RWPE1 (cell line): ENCODE data around the gene ADAMTS9.

Source experiments
- CTCF ChIA-PET: fragments of 350-600 bp; sonication (Branson Sonifier 250); formaldehyde crosslinking; extraction: SDS; loops from one replicate; lab custom pipeline; 2021; lab: Yijun Ruan, JAX
- POLR2A ChIA-PET: fragments of 400-600 bp; formaldehyde crosslinking; extraction: SDS; loops from one replicate; lab custom pipeline; 2020; ENCODE audit warnings: antibody characterized with exemption; ENCODE audit not compliant: low non-redundant PET; lab: Yijun Ruan, JAX
- DNase-seq: peaks from one replicate; pipeline ENCODE4 v3.0.0; 2012; ENCODE audit warnings: low spot score
- H3K27ac ChIP-seq: fragments of 450-650 bp; 2 replicates; pipeline ENCODE4 v1.5.1; 2017
- TF ChIP-seq, protein P1 (sequence below): fragments of 450-650 bp; conservative IDR thresholded peaks from 2 replicates; pipeline ENCODE4 v1.5.1; 2017; ENCODE audit warnings: low read depth, mild to moderate bottlenecking

Gene ADAMTS9

DNA sequence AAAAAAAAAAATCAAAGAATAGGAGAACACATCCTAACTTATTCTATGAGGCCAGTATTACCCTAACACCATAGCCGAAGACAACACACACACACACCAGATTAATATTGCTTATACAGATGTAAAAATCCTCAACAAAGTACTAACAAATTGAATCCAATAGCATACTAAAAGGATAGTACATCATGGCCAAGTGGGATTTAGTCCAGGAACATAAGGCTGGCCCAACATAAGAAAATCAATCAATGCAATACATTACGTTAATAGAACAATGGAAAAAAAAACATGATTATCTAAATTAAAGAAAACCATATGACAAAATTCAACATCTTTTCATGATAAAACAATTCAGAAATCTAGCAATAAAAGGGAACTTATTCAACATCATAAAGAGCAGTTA lies 79.1 kb downstream of the ADAMTS9 start:
- no peak for DNase-seq
- ChIA-PET CTCF (interaction anchor here (0.6 kb wide), 1 partner anchor 961 kb away, joined by 6 read pairs; no protein-coding TSS in a partner anchor), POLR2A (no interaction called here)
- TF ChIP-seq, protein P1, sequence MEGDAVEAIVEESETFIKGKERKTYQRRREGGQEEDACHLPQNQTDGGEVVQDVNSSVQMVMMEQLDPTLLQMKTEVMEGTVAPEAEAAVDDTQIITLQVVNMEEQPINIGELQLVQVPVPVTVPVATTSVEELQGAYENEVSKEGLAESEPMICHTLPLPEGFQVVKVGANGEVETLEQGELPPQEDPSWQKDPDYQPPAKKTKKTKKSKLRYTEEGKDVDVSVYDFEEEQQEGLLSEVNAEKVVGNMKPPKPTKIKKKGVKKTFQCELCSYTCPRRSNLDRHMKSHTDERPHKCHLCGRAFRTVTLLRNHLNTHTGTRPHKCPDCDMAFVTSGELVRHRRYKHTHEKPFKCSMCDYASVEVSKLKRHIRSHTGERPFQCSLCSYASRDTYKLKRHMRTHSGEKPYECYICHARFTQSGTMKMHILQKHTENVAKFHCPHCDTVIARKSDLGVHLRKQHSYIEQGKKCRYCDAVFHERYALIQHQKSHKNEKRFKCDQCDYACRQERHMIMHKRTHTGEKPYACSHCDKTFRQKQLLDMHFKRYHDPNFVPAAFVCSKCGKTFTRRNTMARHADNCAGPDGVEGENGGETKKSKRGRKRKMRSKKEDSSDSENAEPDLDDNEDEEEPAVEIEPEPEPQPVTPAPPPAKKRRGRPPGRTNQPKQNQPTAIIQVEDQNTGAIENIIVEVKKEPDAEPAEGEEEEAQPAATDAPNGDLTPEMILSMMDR: no peak
- H3K27ac ChIP-seq: no peak overlapping the region

DNA sequence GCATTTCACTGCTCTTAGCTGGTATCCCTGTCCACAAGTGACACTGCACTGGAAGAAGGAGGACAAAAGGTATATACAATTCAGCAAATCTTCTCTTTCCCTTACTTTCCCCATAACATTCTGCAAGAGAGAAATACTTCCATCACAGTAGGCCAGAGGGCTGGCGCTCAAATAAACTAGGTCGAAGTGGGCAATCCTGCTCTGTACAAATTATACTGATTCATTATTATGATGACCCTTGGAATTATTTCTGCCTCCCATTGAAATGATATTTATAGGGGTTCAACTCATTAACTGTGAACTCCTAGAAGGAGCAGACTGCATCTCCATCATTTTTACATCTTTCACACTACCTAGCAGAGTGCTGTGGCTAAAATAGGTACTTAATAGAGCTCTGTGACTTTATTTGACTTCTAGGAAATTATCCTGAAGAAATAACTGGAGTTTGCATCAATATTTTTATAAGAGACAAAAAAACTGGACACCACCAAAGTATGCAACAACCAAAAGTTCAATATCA lies 80.7 kb downstream of the ADAMTS9 start:
- no peak for DNase-seq
- ChIA-PET CTCF (no interaction called here), POLR2A (no interaction called here)
- TF ChIP-seq, protein P1: no peak
- H3K27ac ChIP-seq: no peak overlapping the region

DNA sequence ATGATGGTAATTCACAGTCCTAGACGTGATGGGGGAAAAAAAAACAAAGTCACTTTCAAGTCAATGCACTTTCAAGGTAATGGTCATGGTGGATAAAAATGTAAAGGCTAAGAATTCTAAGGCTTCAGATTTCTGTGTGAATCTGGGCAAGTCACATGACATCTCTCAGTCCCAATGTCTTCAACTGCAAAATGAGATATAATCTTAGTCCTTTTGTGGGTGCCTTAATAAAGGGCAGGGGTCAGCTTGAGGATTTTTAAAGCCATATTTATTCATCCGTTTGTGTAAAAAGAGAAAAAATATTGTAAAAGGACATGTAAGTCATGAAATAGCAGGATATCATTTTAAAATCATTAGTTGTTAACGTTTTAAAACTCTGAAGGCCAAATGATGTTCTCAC lies 83.5 kb downstream of the ADAMTS9 start:
- POLR2A ChIA-PET: no interaction called here
- H3K27ac ChIP-seq: no peak overlapping the region
- TF ChIP-seq, protein P1: no peak
- CTCF ChIA-PET: no interaction called here
- no peak for DNase-seq

DNA sequence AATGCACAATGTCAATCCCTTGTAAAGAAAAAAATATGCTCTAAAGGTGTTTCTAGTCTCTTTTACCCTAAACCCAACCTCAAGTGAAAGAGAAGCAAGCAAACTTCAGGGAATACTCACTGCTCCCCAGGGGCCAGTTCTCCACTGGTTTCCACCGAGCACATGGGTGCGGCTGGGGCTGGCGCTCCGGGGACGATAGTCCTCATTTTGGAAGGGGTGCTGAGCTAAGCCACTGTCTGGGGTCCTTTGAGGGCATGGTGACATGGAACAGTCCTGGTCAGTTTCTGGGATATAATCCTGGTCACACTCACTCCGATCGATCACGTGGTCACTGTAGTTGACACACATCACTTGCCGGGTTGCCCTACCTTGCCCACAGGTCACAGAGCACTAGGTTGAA lies 86.0 kb downstream of the ADAMTS9 start:
- TF ChIP-seq, protein P1: no peak
- no peak for DNase-seq
- POLR2A ChIA-PET: no interaction called here
- CTCF ChIA-PET: no interaction called here
- no peak overlapping the region for H3K27ac ChIP-seq

DNA sequence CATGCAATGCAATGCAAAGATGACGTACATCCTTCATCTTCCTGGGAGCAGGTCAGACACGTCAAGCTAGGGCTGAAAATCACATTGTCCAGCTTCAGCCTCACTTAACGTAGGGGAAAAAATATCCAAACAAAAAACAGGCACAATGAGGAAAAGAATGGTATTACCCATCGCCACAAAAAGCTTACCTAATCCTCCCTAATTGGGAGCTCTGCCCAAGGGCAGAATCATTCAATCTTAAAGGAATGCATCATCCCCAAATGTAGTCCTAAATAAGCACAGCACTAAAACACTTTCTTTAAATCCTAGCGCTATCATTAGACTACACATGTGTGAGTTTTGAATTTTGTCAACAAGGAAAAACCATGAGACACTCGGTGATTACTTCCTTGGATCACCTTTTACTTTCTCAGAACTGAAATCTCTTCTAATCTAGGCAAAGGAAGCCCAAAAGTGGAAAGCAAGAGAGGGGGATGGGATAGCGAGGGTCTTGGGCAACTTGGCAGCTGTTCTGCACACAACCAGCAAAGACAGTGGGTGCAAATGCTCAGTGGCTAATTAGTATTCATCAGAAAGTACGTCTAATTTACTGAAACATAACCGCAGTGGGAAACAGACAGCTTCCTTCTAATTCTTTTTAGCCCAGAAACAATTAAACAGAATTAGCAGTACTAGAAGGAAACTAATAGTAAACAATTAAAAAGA lies 87.4 kb downstream of the ADAMTS9 start:
- TF ChIP-seq, protein P1: no peak
- no peak overlapping the region for H3K27ac ChIP-seq
- POLR2A ChIA-PET: no interaction called here
- DNase-seq: no peak
- CTCF ChIA-PET: no interaction called here

DNA sequence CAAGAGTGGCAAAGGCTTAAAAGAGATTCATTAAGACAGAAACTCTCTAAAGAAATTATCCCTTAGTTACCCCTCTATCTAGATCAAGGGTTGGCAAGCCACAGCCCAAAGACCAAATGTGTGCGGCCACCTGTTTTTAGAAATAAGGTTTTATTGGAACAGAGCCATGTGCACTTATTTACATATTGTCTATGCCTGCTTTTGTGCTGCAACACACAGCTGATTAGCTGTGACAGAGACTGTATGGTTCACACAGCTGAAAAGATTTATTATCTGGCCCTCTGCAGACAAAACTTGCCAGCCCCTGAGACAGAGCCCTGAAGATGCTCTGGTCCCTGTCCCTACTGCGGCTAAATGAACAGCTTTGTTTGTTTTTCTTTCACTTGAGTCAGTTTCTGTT lies 88.1 kb downstream of the ADAMTS9 start:
- DNase-seq: no peak
- ChIA-PET CTCF (no interaction called here), POLR2A (no interaction called here)
- TF ChIP-seq, protein P1: no peak
- no peak overlapping the region for H3K27ac ChIP-seq
